Adrenal gland (tissue), 5 donors: ENCODE results near the gene KRTAP10-9.

Experiments
- CTCF ChIP-seq, 6 experiments: fragments of 450-650 bp in 4 of 6; fragments of 200-600 bp in 2 of 6; sonication (generic) in 1 of 6; IDR thresholded peaks; 1 replicate in 5 of 6; 2 replicates in 1 of 6; pipeline versions ENCODE4 v1.5.1 to v1.8.0; 2016 to 2021; ENCODE audit warnings: antibody characterized with exemption in 6 of 6, mild to moderate bottlenecking in 2 of 6, moderate library complexity in 1 of 6
- POLR2A ChIP-seq, 2 donors: fragments of 450-650 bp; IDR thresholded peaks; one replicate each; pipeline ENCODE4 v1.6.1; 2017; ENCODE audit warnings: antibody characterized with exemption in 2 of 2, mild to moderate bottlenecking in 2 of 2, moderate library complexity in 1 of 2
- donor health status: DM: no; HTN: no; CAD: no.

GRCh38 chr21:44617071-44617501, 9.8 kb upstream of the KRTAP10-9 start:
- no peak for TF ChIP-seq CTCF (IDR thresholded peaks at IDR 0.05)
- TF ChIP-seq POLR2A (IDR thresholded peaks at IDR 0.05) = no peak
